Neural progenitor cell (in vitro differentiated cells): ENCODE data around the gene SNX9. TPM values are rescaled to one million over a fixed set of nuclear protein-coding genes. Genes with fewer than 3 reads are reported as not detected.

Experiments
- DNase-seq: peaks from one replicate; pipeline ENCODE4 v3.0.0-alpha.2; 2016; ENCODE audit warnings: low spot score
- H2AFZ ChIP-seq: fragments of 200-600 bp; sonication (generic); replicated peaks from 2 replicates; pipeline ENCODE4 v1.6.1; 2016; ENCODE audit warnings: antibody characterized with exemption
- H3F3A ChIP-seq: fragments of 200-600 bp; sonication (generic); 2 replicates; pipeline ENCODE4 v1.6.1; 2016; ENCODE audit warnings: antibody characterized with exemption, low read depth
- H3K27ac ChIP-seq: fragments of 200-600 bp; sonication (generic); 2 replicates; pipeline ENCODE4 v1.5.1; 2016; ENCODE audit warnings: mild to moderate bottlenecking
- H3K27me3 ChIP-seq: fragments of 200-600 bp; sonication (generic); 2 replicates; pipeline ENCODE4 v1.6.1; 2016; ENCODE audit warnings: mild to moderate bottlenecking, moderate library complexity
- H3K36me3 ChIP-seq: fragments of 200-600 bp; sonication (generic); 2 replicates; pipeline ENCODE4 v1.5.1; 2016
- H3K4me1 ChIP-seq: fragments of 200-600 bp; sonication (generic); 2 replicates; pipeline ENCODE4 v1.6.1; 2016; ENCODE audit warnings: mixed run types
- H3K4me2 ChIP-seq: fragments of 200-600 bp; sonication (generic); 2 replicates; pipeline ENCODE4 v1.6.1; 2016
- H3K4me3 ChIP-seq: fragments of 200-600 bp; sonication (generic); 2 replicates; pipeline ENCODE4 v1.5.1; 2016
- H3K79me2 ChIP-seq: fragments of 200-600 bp; sonication (generic); 2 replicates; pipeline ENCODE4 v1.6.1; 2016; ENCODE audit warnings: low read depth
- H3K9ac ChIP-seq: fragments of 200-600 bp; sonication (generic); 2 replicates; pipeline ENCODE4 v1.6.1; 2016
- H3K9me3 ChIP-seq: fragments of 200-600 bp; sonication (generic); 2 replicates; pipeline ENCODE4 v1.5.1; 2016; ENCODE audit warnings: low read depth
- H4K20me1 ChIP-seq: fragments of 200-600 bp; sonication (generic); 2 replicates; pipeline ENCODE4 v1.6.1; 2016; ENCODE audit warnings: low read depth
- H3K27ac Mint-ChIP-seq: 3 replicates; pipeline ENCODE4 v1.8.0; 2021; ENCODE audit warnings: mixed read lengths
- H3K27me3 Mint-ChIP-seq: 2 replicates; pipeline ENCODE4 v1.8.0; 2022; ENCODE audit warnings: low read depth, mild to moderate bottlenecking, inconsistent platforms, moderate library complexity, mixed read lengths; ENCODE audit not compliant: insufficient read depth
- H3K36me3 Mint-ChIP-seq: 3 replicates; pipeline ENCODE4 v1.8.0; 2021; ENCODE audit warnings: mixed read lengths
- H3K4me1 Mint-ChIP-seq: 3 replicates; pipeline ENCODE4 v1.8.0; 2021; ENCODE audit warnings: mixed read lengths
- H3K4me3 Mint-ChIP-seq: 3 replicates; pipeline ENCODE4 v1.8.0; 2021; ENCODE audit warnings: mild to moderate bottlenecking, moderate library complexity, mixed read lengths
- H3K9me3 Mint-ChIP-seq: 3 replicates; pipeline ENCODE4 v1.8.0; 2020; ENCODE audit warnings: mixed read lengths
- CTCF ChIP-seq: fragments of 200-600 bp; sonication (generic); IDR thresholded peaks from 2 replicates; pipeline ENCODE4 v1.5.1; 2017; ENCODE audit warnings: antibody characterized with exemption, mild to moderate bottlenecking
- EZH2 ChIP-seq: fragments of 200-600 bp; sonication (generic); IDR thresholded peaks from 2 replicates; pipeline ENCODE4 v1.6.1; 2017; ENCODE audit warnings: antibody characterized with exemption, mild to moderate bottlenecking, moderate library complexity
- EZH2phosphoT487 ChIP-seq: fragments of 200-600 bp; sonication (generic); IDR thresholded peaks from 2 replicates; pipeline ENCODE4 v1.6.1; 2017; ENCODE audit warnings: antibody characterized with exemption
- total RNA-seq: library from RNA; depleted of rRNA; stranded (reverse); fragments of >200 nt; gene quantifications from 2 replicates; pipeline ENCODE4 v1.2.3, GENCODE V29; 2015; ENCODE audit warnings: low replicate concordance

SNX9 gene
- total RNA-seq, 1 donor from 2014 or later: 17.8 TPM

- Histone ChIP-seq H3K27me3 (no peaks in the 10 kb centered on the region), H3K9ac (no peak overlapping the region), H3K4me2 (no peak overlapping the region), H3K9me3 (no peaks in the 10 kb centered on the region), H3F3A (no peaks in the 10 kb centered on the region), H3K4me3 (no peak overlapping the region), H3K4me1 (peaks cover 5% of the 10 kb centered on the region), H3K27ac (no peak overlapping the region), H3K79me2 (no peaks in the 10 kb centered on the region), H2AFZ (no peak overlapping the region), H3K36me3 (peaks cover 12% of the 10 kb centered on the region), H4K20me1 (no peaks in the 10 kb centered on the region)
- Mint-ChIP-seq H3K27me3 (no peaks in the 10 kb centered on the region), H3K9me3 (no peaks in the 10 kb centered on the region), H3K27ac (no peak overlapping the region), H3K36me3 (peaks cover 46% of the 10 kb centered on the region), H3K4me3 (no peak overlapping the region), H3K4me1 (peaks cover 15% of the 10 kb centered on the region)
- TF ChIP-seq CTCF: no peak
- TF ChIP-seq EZH2: no peak
- no peak for TF ChIP-seq EZH2phosphoT487
- DNase-seq: no peak
These were observed 89.3 kb downstream of the SNX9 start for GRCh38 chr6:157912326-157912725.

- Histone ChIP-seq H3K36me3 (peaks cover 8% of the 10 kb centered on the region), H3F3A (no peaks in the 10 kb centered on the region), H2AFZ (no peak overlapping the region), H3K27me3 (no peaks in the 10 kb centered on the region), H3K27ac (no peak overlapping the region), H4K20me1 (no peaks in the 10 kb centered on the region), H3K9ac (no peak overlapping the region), H3K4me1 (no peaks in the 10 kb centered on the region), H3K4me3 (no peak overlapping the region), H3K4me2 (no peak overlapping the region), H3K79me2 (no peaks in the 10 kb centered on the region), H3K9me3 (no peaks in the 10 kb centered on the region)
- H3K4me1 Mint-ChIP-seq: no peaks in the 10 kb centered on the region
- H3K27ac Mint-ChIP-seq: no peak overlapping the region
- H3K36me3 Mint-ChIP-seq: peaks cover 60% of the 10 kb centered on the region
- H3K4me3 Mint-ChIP-seq: no peak overlapping the region
- no peak for TF ChIP-seq EZH2phosphoT487
- TF ChIP-seq CTCF: no peak
- TF ChIP-seq EZH2: no peak
- peaks cover 13% of the 10 kb centered on the region for H3K9me3 Mint-ChIP-seq
- no peak for DNase-seq
- H3K27me3 Mint-ChIP-seq: peaks cover 4% of the 10 kb centered on the region
These were observed 98.8 kb downstream of the SNX9 start for GRCh38 chr6:157921685-157922367.

DNA sequence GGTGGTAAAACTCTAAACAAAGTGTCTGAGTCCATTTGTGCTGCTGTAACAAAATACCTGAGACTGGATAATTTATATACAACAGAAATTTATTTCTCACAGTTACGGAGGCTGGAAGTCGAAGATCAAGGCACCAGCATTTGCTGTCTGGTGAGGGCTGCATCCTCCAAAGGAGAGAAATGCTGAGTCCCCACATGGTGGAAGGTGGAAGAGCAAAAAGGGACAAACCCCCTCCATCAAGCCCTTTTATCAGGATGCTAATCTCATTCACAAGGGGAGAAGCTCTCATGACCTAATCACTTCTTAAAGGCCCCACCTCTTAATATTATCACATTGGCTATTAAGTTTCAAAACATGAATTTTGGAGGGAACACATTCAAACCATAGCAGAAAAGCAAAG is 102.7 kb downstream of the SNX9 start:
- no peak for TF ChIP-seq EZH2
- no peak for TF ChIP-seq CTCF
- no peak for TF ChIP-seq EZH2phosphoT487
- peaks cover 2% of the 10 kb centered on the region for H3K27me3 Mint-ChIP-seq
- H3K9me3 ChIP-seq: no peaks in the 10 kb centered on the region
- H3K4me1 ChIP-seq: no peaks in the 10 kb centered on the region
- no peak overlapping the region for H3K9ac ChIP-seq
- no peak overlapping the region for H3K4me3 ChIP-seq
- no peak overlapping the region for H3K4me2 ChIP-seq
- no peaks in the 10 kb centered on the region for H4K20me1 ChIP-seq
- peaks cover 43% of the 10 kb centered on the region for H3K36me3 Mint-ChIP-seq
- H3K27ac Mint-ChIP-seq: no peak overlapping the region
- no peaks in the 10 kb centered on the region for H3K9me3 Mint-ChIP-seq
- no peak for DNase-seq
- H3K36me3 ChIP-seq: no peaks in the 10 kb centered on the region
- H3K27me3 ChIP-seq: no peaks in the 10 kb centered on the region
- no peaks in the 10 kb centered on the region for H3K79me2 ChIP-seq
- H3K4me1 Mint-ChIP-seq: no peaks in the 10 kb centered on the region
- H3K4me3 Mint-ChIP-seq: no peak overlapping the region
- no peak overlapping the region for H3K27ac ChIP-seq
- no peak overlapping the region for H2AFZ ChIP-seq
- no peaks in the 10 kb centered on the region for H3F3A ChIP-seq
